Bronchial epithelial cell (primary cell): ENCODE measurements around the gene SEC11C. TPM values are rescaled to one million over a fixed set of nuclear protein-coding genes. Genes with fewer than 3 reads are reported as not detected.

ENCODE experiments used
- DNase-seq: peaks from one replicate; pipeline ENCODE4 v3.0.0-alpha.2; 2010; ENCODE audit warnings: low read depth
- FAIRE-seq: peaks from 2 replicates; lab custom pipeline; 2011; peaks lifted over from hg19 to GRCh38; lab: Jason Lieb, UNC
- H3K27me3 ChIP-seq: 2 replicates; pipeline ENCODE4 v1.5.1; 2011; ENCODE audit warnings: low read length; ENCODE audit not compliant: control insufficient read depth, insufficient read depth
- H3K36me3 ChIP-seq: 2 replicates; pipeline ENCODE4 v1.5.1; 2011; ENCODE audit warnings: low read length; ENCODE audit not compliant: control insufficient read depth, insufficient read depth
- H3K4me3 ChIP-seq: 2 replicates; pipeline ENCODE4 v1.5.1; 2011; ENCODE audit warnings: mild to moderate bottlenecking, low read depth, low read length, control low read depth
- CTCF ChIP-seq: IDR thresholded peaks from 2 replicates; pipeline ENCODE4 v1.5.1; 2011; ENCODE audit warnings: mild to moderate bottlenecking, moderate library complexity, low read length, control low read depth, inconsistent platforms; ENCODE audit not compliant: insufficient read depth, severe bottlenecking
- total RNA-seq: library from RNA; depleted of rRNA; stranded (reverse); fragments of >200 nt; gene quantifications from 2 replicates; pipeline ENCODE4 v1.2.1, GENCODE V29; 2014

Gene SEC11C
- total RNA-seq, 1 donor from 2014 or later, result 48.7 TPM

- Histone ChIP-seq H3K27me3 (no peaks in the 10 kb centered on the region), H3K4me3 (no peak overlapping the region), H3K36me3 (peaks cover 1% of the 10 kb centered on the region)
- FAIRE-seq (no peak), DNase-seq (no peak)
- no peak for TF ChIP-seq CTCF
These were observed 19.6 kb downstream of the SEC11C start for GRCh38 chr18:59159265-59159664.

GRCh38 chr18:59159986-59160385 lies 20.3 kb downstream of the SEC11C start:
- TF ChIP-seq CTCF, result no peak
- Histone ChIP-seq H3K4me3 (no peak overlapping the region), H3K36me3 (peaks cover 1% of the 10 kb centered on the region), H3K27me3 (no peaks in the 10 kb centered on the region)
- FAIRE-seq (peak; percentile 86), DNase-seq (no peak)

GRCh38 chr18:59172664-59173249 lies 33.1 kb downstream of the SEC11C start:
- Histone ChIP-seq H3K4me3 (no peak overlapping the region), H3K27me3 (no peaks in the 10 kb centered on the region), H3K36me3 (no peaks in the 10 kb centered on the region)
- no peak for TF ChIP-seq CTCF
- DNase-seq (no peak), FAIRE-seq (no peak)

GRCh38 chr18:59177485-59177884 lies 37.8 kb downstream of the SEC11C start:
- H3K36me3 ChIP-seq, result no peaks in the 10 kb centered on the region
- FAIRE-seq, result no peak
- no peaks in the 10 kb centered on the region for H3K27me3 ChIP-seq
- DNase-seq, result no peak
- TF ChIP-seq CTCF, result no peak
- H3K4me3 ChIP-seq, result no peak overlapping the region

- TF ChIP-seq CTCF, result no peak
- Histone ChIP-seq H3K4me3 (no peak overlapping the region), H3K36me3 (no peaks in the 10 kb centered on the region), H3K27me3 (no peaks in the 10 kb centered on the region)
- no peak for FAIRE-seq
- DNase-seq, result no peak
These were observed 40.6 kb downstream of the SEC11C start for GRCh38 chr18:59180150-59180845.

- no peaks in the 10 kb centered on the region for H3K36me3 ChIP-seq
- no peak overlapping the region for H3K4me3 ChIP-seq
- no peak for TF ChIP-seq CTCF
- no peaks in the 10 kb centered on the region for H3K27me3 ChIP-seq
- FAIRE-seq (no peak), DNase-seq (no peak)
These were observed 43.0 kb downstream of the SEC11C start for GRCh38 chr18:59182673-59183072.
